IMR-90 (cell line): ENCODE data around the gene ZNF346. TPM values are rescaled to one million over a fixed set of nuclear protein-coding genes. Genes with fewer than 3 reads are reported as not detected.
A peak's percentile ranks its signal among the peaks of the same experiment; 100 is the strongest.

Experiments
- ATAC-seq: fragments of 200-7000 bp; cut with Tn5 transposase; 2 replicates; pipeline ENCODE4 v1.9.1; 2020; ENCODE audit warnings: low read depth, mild to moderate bottlenecking, moderate library complexity
- BruUV-seq: library from RNA; stranded (reverse); fragments of 400-500 nt; replicated peaks from 2 replicates; lab custom pipeline; 2021; lab: Mats Ljungman, UMichigan
- CTCF ChIA-PET: fragments of 300-600 bp; formaldehyde crosslinking; extraction: SDS; loops from one replicate; lab custom pipeline; 2021; ENCODE audit warnings: antibody characterized with exemption; lab: Yijun Ruan, JAX
- POLR2A ChIA-PET: fragments of 300-600 bp; sonication (Branson Sonifier 250); formaldehyde crosslinking; loops from one replicate; lab custom pipeline; 2022; ENCODE audit warnings: antibody characterized with exemption; ENCODE audit not compliant: unreplicated experiment; lab: Charles Lee
- DNase-seq: peaks from one replicate; pipeline ENCODE4 v3.0.0; 2013
- H2AFZ ChIP-seq: replicated peaks from 2 replicates; pipeline ENCODE3; 2013; ENCODE audit warnings: low read length, mild to moderate bottlenecking; ENCODE audit not compliant: poor library complexity
- H2AK5ac ChIP-seq: 2 replicates; pipeline ENCODE4 v1.6.1; 2013; ENCODE audit warnings: low read depth, low read length, inconsistent platforms
- H2AK9ac ChIP-seq: replicated peaks from 2 replicates; pipeline ENCODE3; 2013; ENCODE audit warnings: mild to moderate bottlenecking, low read depth, low read length, moderate library complexity; ENCODE audit not compliant: poor library complexity
- H2BK120ac ChIP-seq: 2 replicates; pipeline ENCODE4 v1.6.1; 2013; ENCODE audit warnings: low read depth, low read length, inconsistent platforms
- H2BK15ac ChIP-seq: 3 replicates; pipeline ENCODE4 v1.6.1; 2013; ENCODE audit warnings: low read depth, low read length, inconsistent platforms
- H2BK20ac ChIP-seq: 2 replicates; pipeline ENCODE4 v1.6.1; 2013; ENCODE audit warnings: low read depth, mild to moderate bottlenecking, inconsistent platforms, low read length, moderate library complexity
- H2BK5ac ChIP-seq: 2 replicates; pipeline ENCODE4 v1.6.1; 2013; ENCODE audit warnings: mild to moderate bottlenecking, low read depth, low read length, inconsistent platforms; ENCODE audit not compliant: poor library complexity, severe bottlenecking
- H3K14ac ChIP-seq: replicated peaks from 2 replicates; pipeline ENCODE4 v1.6.1; 2013; ENCODE audit warnings: low read depth, low read length, inconsistent platforms
- H3K18ac ChIP-seq: 2 replicates; pipeline ENCODE4 v1.6.1; 2013; ENCODE audit warnings: low read depth, low read length, control low read depth
- H3K23ac ChIP-seq: 2 replicates; pipeline ENCODE4 v1.6.1; 2013; ENCODE audit warnings: low read depth, low read length, inconsistent platforms
- H3K27ac ChIP-seq: 2 replicates; pipeline ENCODE4 v1.5.1; 2013; ENCODE audit warnings: mild to moderate bottlenecking, control low read depth, low read length; ENCODE audit not compliant: insufficient read depth
- H3K27me3 ChIP-seq: 2 replicates; pipeline ENCODE4 v1.6.1; 2013; ENCODE audit warnings: low read length; ENCODE audit not compliant: control insufficient read depth, insufficient read depth
- H3K36me3 ChIP-seq: 2 replicates; pipeline ENCODE4 v1.6.1; 2013; ENCODE audit warnings: low read length, mixed read lengths; ENCODE audit not compliant: control insufficient read depth, insufficient read depth
- H3K4ac ChIP-seq: 2 replicates; pipeline ENCODE4 v1.6.1; 2013; ENCODE audit warnings: low read depth, low read length, inconsistent platforms
- H3K4me1 ChIP-seq: 2 replicates; pipeline ENCODE4 v1.6.1; 2013; ENCODE audit warnings: low read length, mixed read lengths; ENCODE audit not compliant: control insufficient read depth, insufficient read depth
- H3K4me2 ChIP-seq: 2 replicates; pipeline ENCODE4 v1.6.1; 2013; ENCODE audit warnings: low read depth, mild to moderate bottlenecking, control low read depth, low read length, moderate library complexity
- H3K4me3 ChIP-seq: 2 replicates; pipeline ENCODE4 v1.5.1; 2013; ENCODE audit warnings: low read depth, mild to moderate bottlenecking, control low read depth, low read length, moderate library complexity; ENCODE audit not compliant: insufficient read depth
- H3K56ac ChIP-seq: 2 replicates; pipeline ENCODE4 v1.6.1; 2013; ENCODE audit warnings: low read length, inconsistent platforms; ENCODE audit not compliant: insufficient read depth; ENCODE audit errors: extremely low read depth
- H3K79me1 ChIP-seq, 2 experiments: 2 replicates each; pipeline ENCODE4 v1.6.1; 2013; ENCODE audit warnings: low read length in 2 of 2, inconsistent platforms in 1 of 2, low read depth in 1 of 2
- H3K9ac ChIP-seq: 2 replicates; pipeline ENCODE4 v1.6.1; 2013; ENCODE audit warnings: low read depth, low read length, control low read depth
- H3K9me1 ChIP-seq: 2 replicates; pipeline ENCODE4 v1.6.1; 2013; ENCODE audit warnings: low read length, inconsistent platforms; ENCODE audit not compliant: insufficient read depth
- H3K9me3 ChIP-seq: 2 replicates; pipeline ENCODE4 v1.6.1; 2013; ENCODE audit warnings: low read length; ENCODE audit not compliant: control insufficient read depth, insufficient read depth
- H4K20me1 ChIP-seq: 2 replicates; pipeline ENCODE4 v1.6.1; 2013; ENCODE audit warnings: low read length, inconsistent platforms; ENCODE audit not compliant: insufficient read depth
- H4K5ac ChIP-seq: 2 replicates; pipeline ENCODE4 v1.6.1; 2013; ENCODE audit warnings: mild to moderate bottlenecking, low read depth, low read length, control low read depth
- H4K8ac ChIP-seq, 2 experiments: 2 replicates each; pipeline ENCODE4 v1.6.1; 2013; ENCODE audit warnings: low read depth in 2 of 2, low read length in 2 of 2, control low read depth in 1 of 2, inconsistent platforms in 1 of 2
- H4K91ac ChIP-seq: 2 replicates; pipeline ENCODE4 v1.6.1; 2013; ENCODE audit warnings: low read depth, low read length, inconsistent platforms; ENCODE audit not compliant: insufficient read depth
- BHLHE40 ChIP-seq: fragments of 150-350 bp; IDR thresholded peaks from 2 replicates; pipeline ENCODE4 v1.6.1; 2016; ENCODE audit warnings: mild to moderate bottlenecking, low read depth, low read length
- CEBPB ChIP-seq: IDR thresholded peaks from 2 replicates; pipeline ENCODE4 v1.6.1; 2012; ENCODE audit warnings: low read depth, low read length, improper control_type of control experiment
- CHD1 ChIP-seq: IDR thresholded peaks from 2 replicates; pipeline ENCODE4 v1.6.1; 2012; ENCODE audit warnings: low read depth, low read length, improper control_type of control experiment
- CTCF ChIP-seq: conservative IDR thresholded peaks from 2 replicates; pipeline ENCODE4 v1.5.1; 2012; ENCODE audit warnings: mild to moderate bottlenecking, low read depth, low read length, improper control_type of control experiment
- ELK1 ChIP-seq: fragments of 150-350 bp; IDR thresholded peaks from 2 replicates; pipeline ENCODE4 v1.6.1; 2016; ENCODE audit warnings: low read depth, mild to moderate bottlenecking, low read length, moderate library complexity, borderline replicate concordance
- FOS ChIP-seq: fragments of 150-350 bp; IDR thresholded peaks from 2 replicates; pipeline ENCODE4 v1.6.1; 2016; ENCODE audit warnings: low read depth, low read length
- MAFK ChIP-seq: IDR thresholded peaks from 2 replicates; pipeline ENCODE4 v1.6.1; 2012; ENCODE audit warnings: low read depth, low read length, improper control_type of control experiment
- MAZ ChIP-seq: IDR thresholded peaks from 2 replicates; pipeline ENCODE4 v1.6.1; 2012; ENCODE audit warnings: low read depth, mild to moderate bottlenecking, low read length, improper control_type of control experiment, moderate library complexity, borderline replicate concordance
- MXI1 ChIP-seq: IDR thresholded peaks from 2 replicates; pipeline ENCODE4 v1.6.1; 2012; ENCODE audit warnings: low read depth, mild to moderate bottlenecking, low read length, moderate library complexity, borderline replicate concordance
- POLR2A ChIP-seq: IDR thresholded peaks from 2 replicates; pipeline ENCODE4 v1.6.1; 2012; ENCODE audit warnings: mild to moderate bottlenecking, low read depth, low read length
- RAD21 ChIP-seq: IDR thresholded peaks from 2 replicates; pipeline ENCODE4 v1.6.1; 2012; ENCODE audit warnings: low read length, improper control_type of control experiment
- RCOR1 ChIP-seq: IDR thresholded peaks from 2 replicates; pipeline ENCODE4 v1.6.1; 2012; ENCODE audit warnings: mild to moderate bottlenecking, low read length, improper control_type of control experiment; ENCODE audit not compliant: insufficient replicate concordance
- RFX5 ChIP-seq: IDR thresholded peaks from 2 replicates; pipeline ENCODE4 v1.8.0; 2012; ENCODE audit warnings: low read depth, mild to moderate bottlenecking, low read length, moderate library complexity
- SMC3 ChIP-seq: fragments of 150-350 bp; IDR thresholded peaks from 2 replicates; pipeline ENCODE4 v1.6.1; 2016; ENCODE audit warnings: low read depth, mild to moderate bottlenecking, antibody characterized with exemption, low read length, moderate library complexity
- USF2 ChIP-seq: fragments of 150-350 bp; IDR thresholded peaks from 2 replicates; pipeline ENCODE4 v1.6.1; 2017; ENCODE audit warnings: mild to moderate bottlenecking, antibody characterized with exemption, low read length, low read depth
- WGBS, 2 experiments: methylation state at CpG; one replicate each; pipeline versions ENCODE4 v1.1.5 to v1.1.7; 2013; ENCODE audit warnings: missing lambda C conversion rate in 2 of 2; ENCODE audit not compliant: insufficient read length in 1 of 2; ENCODE audit errors: extremely low coverage in 2 of 2; 5-methylcytosine and 5-hydroxymethylcytosine counted together
- dilution Hi-C: fragments of 300-500 bp; cut with HindIII; formaldehyde crosslinking; loops from one replicate; pipeline ENCODE4 v1.14.3; 2018; ENCODE audit warnings: low sequenced_read_pairs; ENCODE audit not compliant: unreplicated experiment
- in situ Hi-C: fragments of 300-500 bp; cut with MboI; formaldehyde crosslinking; loops from 3 replicates; pipeline ENCODE4 v1.14.3; 2019; ENCODE audit warnings: low sequenced_read_pairs, inconsistent platforms, mixed read lengths
- intact Hi-C: fragments of 100-400 bp; cut with micrococcal nuclease; formaldehyde crosslinking; loops from 2 replicates; pipeline ENCODE4 v1.10.0; 2022
- polyA plus RNA-seq, 3 experiments: library from polyadenylated mRNA; depleted of rRNA; stranded (reverse); fragments of >200 nt; gene quantifications; 2 replicates each; pipeline ENCODE4 v1.2.3, GENCODE V29; 2012; ENCODE audit warnings: low replicate concordance in 1 of 3
- total RNA-seq: library from RNA; depleted of rRNA; stranded (reverse); fragments of >200 nt; gene quantifications from 2 replicates; pipeline ENCODE4 v1.2.3, GENCODE V29; 2012

Gene ZNF346
- total and polyA plus RNA-seq, 2 of the 4 experiments (the other 2 are of a cell fraction): 15.1 to 17.0 TPM

GRCh38 chr5:177098120-177098469 lies 75.6 kb downstream of the ZNF346 start:
- peak overlapping the region; percentile 77; the same call in 1 of the 2 replicates for H4K91ac ChIP-seq
- H4K8ac ChIP-seq: peak overlapping the region; percentile 29 to 71; a peak in 2 of 4 replicates
- H3K9me3 ChIP-seq: no peaks in the 10 kb centered on the region
- peaks cover 7% of the 10 kb centered on the region; the same call in 1 of the 2 replicates for H3K36me3 ChIP-seq
- no peak for DNase-seq
- H3K27ac ChIP-seq: peak overlapping the region; percentile 83
- peak overlapping the region; percentile 48; the same call in 2 of the 3 replicates for H2BK15ac ChIP-seq
- no TSS peak for BruUV-seq
- H3K4me2 ChIP-seq: no peak overlapping the region
- no peaks in the 10 kb centered on the region for H3K79me1 ChIP-seq
- peak overlapping the region; percentile 82 for H2BK120ac ChIP-seq
- POLR2A ChIA-PET: no interaction called here
- intact Hi-C loops: no loop called here
- TF ChIP-seq CHD1 (no peak), ELK1 (no peak), RFX5 (no peak), USF2 (no peak), POLR2A (no peak), CTCF (no peak), MXI1 (no peak), BHLHE40 (no peak), RAD21 (no peak), RCOR1 (no peak), CEBPB (no peak), SMC3 (no peak), FOS (no peak), MAFK (no peak), MAZ (no peak)
- peak overlapping the region; percentile 88 for H2AFZ ChIP-seq
- 0 out of 2 replicates have a peak overlapping the region, but pooled peaks have one; percentile 14 for H3K14ac ChIP-seq
- no peak overlapping the region for H3K23ac ChIP-seq
- dilution Hi-C loops: no loop called here
- CTCF ChIA-PET: interaction anchor here (0.6 to 1.3 kb wide), 5 partner anchors 11 to 402 kb away, joined by 3 to 6 read pairs (median 3); partner anchors contain the start of gene FGFR4
- peak overlapping the region; percentile 18; the same call in 1 of the 2 replicates for H2AK5ac ChIP-seq
- no peaks in the 10 kb centered on the region for H3K27me3 ChIP-seq
- no peak overlapping the region for H2BK5ac ChIP-seq
- H3K18ac ChIP-seq: peak overlapping the region; percentile 45
- H4K20me1 ChIP-seq: no peaks in the 10 kb centered on the region
- H3K9ac ChIP-seq: no peak overlapping the region
- 80% methylated on average over 1 of the region's 6 CpGs; no CpG with 5 or more reads in 1 of the 2 experiments for WGBS, 2 experiments
- 0 out of 2 replicates have a peak, but pooled peaks cover 6% of the 10 kb centered on the region for H3K9me1 ChIP-seq
- peak overlapping the region; percentile 50; the same call in 1 of the 2 replicates for H3K4ac ChIP-seq
- H3K56ac ChIP-seq: no peak overlapping the region
- peaks cover 38% of the 10 kb centered on the region for H3K4me1 ChIP-seq
- no peak for ATAC-seq
- no peak overlapping the region for H2AK9ac ChIP-seq
- H3K4me3 ChIP-seq: no peak overlapping the region
- no peak overlapping the region for H2BK20ac ChIP-seq
- H4K5ac ChIP-seq: peak overlapping the region; percentile 19
- in situ Hi-C loops: no loop called here
